ENCODE measurements around the gene SUGCT.
"Not testable (repeated sequence)": the region's sequence is repeated elsewhere in the genome, so short reads cannot be mapped to it uniquely, and the experiment has no call there.

DNA sequence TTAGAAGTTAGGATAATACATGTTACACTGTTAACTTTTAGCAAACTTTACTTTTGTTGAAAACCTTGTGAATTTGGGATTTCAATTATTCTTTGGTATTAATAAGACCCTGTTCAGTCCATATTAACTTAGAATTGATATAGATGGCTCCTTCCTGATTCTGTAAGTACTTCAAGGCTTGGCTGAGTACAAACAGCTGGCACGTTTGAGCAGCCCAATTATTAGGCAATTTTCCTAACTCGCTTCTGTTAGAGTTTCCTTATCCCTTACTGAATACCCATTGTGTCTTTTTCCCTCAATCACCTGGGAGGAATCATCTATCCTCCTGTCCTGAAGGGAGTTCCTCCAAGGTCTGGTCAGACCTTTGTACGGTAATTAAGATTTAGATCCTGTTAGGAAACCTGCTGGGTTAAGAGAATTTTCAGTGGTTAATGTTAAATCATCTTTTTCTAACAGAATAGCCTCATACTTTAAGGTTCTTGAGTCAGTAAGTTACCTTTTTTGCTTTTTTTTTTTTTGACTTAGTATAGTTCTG is 10.9 kb downstream of the SUGCT start:
- TF ChIP-seq, protein P1, sequence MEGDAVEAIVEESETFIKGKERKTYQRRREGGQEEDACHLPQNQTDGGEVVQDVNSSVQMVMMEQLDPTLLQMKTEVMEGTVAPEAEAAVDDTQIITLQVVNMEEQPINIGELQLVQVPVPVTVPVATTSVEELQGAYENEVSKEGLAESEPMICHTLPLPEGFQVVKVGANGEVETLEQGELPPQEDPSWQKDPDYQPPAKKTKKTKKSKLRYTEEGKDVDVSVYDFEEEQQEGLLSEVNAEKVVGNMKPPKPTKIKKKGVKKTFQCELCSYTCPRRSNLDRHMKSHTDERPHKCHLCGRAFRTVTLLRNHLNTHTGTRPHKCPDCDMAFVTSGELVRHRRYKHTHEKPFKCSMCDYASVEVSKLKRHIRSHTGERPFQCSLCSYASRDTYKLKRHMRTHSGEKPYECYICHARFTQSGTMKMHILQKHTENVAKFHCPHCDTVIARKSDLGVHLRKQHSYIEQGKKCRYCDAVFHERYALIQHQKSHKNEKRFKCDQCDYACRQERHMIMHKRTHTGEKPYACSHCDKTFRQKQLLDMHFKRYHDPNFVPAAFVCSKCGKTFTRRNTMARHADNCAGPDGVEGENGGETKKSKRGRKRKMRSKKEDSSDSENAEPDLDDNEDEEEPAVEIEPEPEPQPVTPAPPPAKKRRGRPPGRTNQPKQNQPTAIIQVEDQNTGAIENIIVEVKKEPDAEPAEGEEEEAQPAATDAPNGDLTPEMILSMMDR (conservative IDR thresholded peaks at IDR 0.05): not testable (repeated sequence)
- not testable (repeated sequence) for TF ChIP-seq ZFX (IDR thresholded peaks at IDR 0.05)

Data from C4-2B (cell line).